Right atrium auricular region (tissue), 2 donors: ENCODE results near the gene WDFY2. TPM values are rescaled to one million over a fixed set of nuclear protein-coding genes. Genes with fewer than 3 reads are reported as not detected.

Source experiments
- DNase-seq: peaks from one replicate; pipeline ENCODE4 v3.0.0-alpha.2; 2019; ENCODE audit warnings: low spot score
- H3K27ac ChIP-seq, 2 donors: fragments of 200-600 bp; sonication (generic); 1 replicate in 1 of 2; 2 replicates in 1 of 2; pipeline ENCODE4 v1.5.1; 2016 to 2019
- H3K27me3 ChIP-seq, 2 donors: fragments of 200-600 bp; sonication (generic); one replicate each; pipeline versions ENCODE4 v1.5.1 to v1.6.0; 2017 to 2019
- H3K36me3 ChIP-seq: fragments of 200-600 bp; sonication (generic); one replicate; pipeline ENCODE4 v1.5.1; 2016
- H3K4me1 ChIP-seq, 2 donors: fragments of 200-600 bp; sonication (generic); one replicate each; pipeline versions ENCODE4 v1.5.1 to v1.6.0; 2017 to 2019
- H3K4me3 ChIP-seq, 2 donors: fragments of 200-600 bp; sonication (generic); 1 replicate in 1 of 2; 2 replicates in 1 of 2; pipeline ENCODE4 v1.5.1; 2017 to 2019; ENCODE audit warnings: mild to moderate bottlenecking in 1 of 2, moderate library complexity in 1 of 2
- H3K9me3 ChIP-seq, 2 donors: fragments of 200-600 bp; sonication (generic); one replicate each; pipeline ENCODE4 v1.5.1; 2019
- microRNA-seq, 2 donors: library from miRNA; unstranded; fragments of <30 nt; microRNA quantifications; one replicate each; pipeline ENCODE4, GENCODE V29; 2016 to 2017; ENCODE audit warnings: borderline number of aligned reads in 2 of 2, borderline replicate concordance in 1 of 2
- total RNA-seq, 2 donors: library from RNA; depleted of rRNA; stranded (reverse); fragments of >200 nt; gene quantifications; one replicate each; pipeline ENCODE4 v1.1.0, GENCODE V29; 2016
- TF ChIP-seq, protein P1 (sequence below), 2 donors: fragments of 200-600 bp; sonication (generic); IDR thresholded peaks; one replicate each; pipeline ENCODE4 v1.5.1; 2019; ENCODE audit warnings: antibody characterized with exemption in 2 of 2

The WDFY2 gene
- total RNA-seq, 2 donors from 2014 or later = 2.3 to 3.8 TPM

- TF ChIP-seq, protein P1, sequence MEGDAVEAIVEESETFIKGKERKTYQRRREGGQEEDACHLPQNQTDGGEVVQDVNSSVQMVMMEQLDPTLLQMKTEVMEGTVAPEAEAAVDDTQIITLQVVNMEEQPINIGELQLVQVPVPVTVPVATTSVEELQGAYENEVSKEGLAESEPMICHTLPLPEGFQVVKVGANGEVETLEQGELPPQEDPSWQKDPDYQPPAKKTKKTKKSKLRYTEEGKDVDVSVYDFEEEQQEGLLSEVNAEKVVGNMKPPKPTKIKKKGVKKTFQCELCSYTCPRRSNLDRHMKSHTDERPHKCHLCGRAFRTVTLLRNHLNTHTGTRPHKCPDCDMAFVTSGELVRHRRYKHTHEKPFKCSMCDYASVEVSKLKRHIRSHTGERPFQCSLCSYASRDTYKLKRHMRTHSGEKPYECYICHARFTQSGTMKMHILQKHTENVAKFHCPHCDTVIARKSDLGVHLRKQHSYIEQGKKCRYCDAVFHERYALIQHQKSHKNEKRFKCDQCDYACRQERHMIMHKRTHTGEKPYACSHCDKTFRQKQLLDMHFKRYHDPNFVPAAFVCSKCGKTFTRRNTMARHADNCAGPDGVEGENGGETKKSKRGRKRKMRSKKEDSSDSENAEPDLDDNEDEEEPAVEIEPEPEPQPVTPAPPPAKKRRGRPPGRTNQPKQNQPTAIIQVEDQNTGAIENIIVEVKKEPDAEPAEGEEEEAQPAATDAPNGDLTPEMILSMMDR (IDR thresholded peaks at IDR 0.05) = no peak
Measured at GRCh38 chr13:51815848-51816247, 231.6 kb downstream of the WDFY2 start.

GRCh38 chr13:51816604-51817249 lies 232.5 kb downstream of the WDFY2 start:
- Histone ChIP-seq H3K9me3 (no peaks in the 10 kb centered on the region), H3K4me3 (no peak overlapping the region), H3K27me3 (no peaks in the 10 kb centered on the region), H3K4me1 (peaks cover 0 to 21% of the 10 kb centered on the region in 2 donors), H3K27ac (no peak overlapping the region), H3K36me3 (no peaks in the 10 kb centered on the region)
- no peak for DNase-seq
- TF ChIP-seq, protein P1 (IDR thresholded peaks at IDR 0.05) = no peak

More at GRCh38 chr13:51815848-51816247, 231.6 kb downstream of the WDFY2 start:
- Histone ChIP-seq H3K27ac (no peak overlapping the region), H3K9me3 (no peaks in the 10 kb centered on the region), H3K4me1 (peaks cover 0 to 19% of the 10 kb centered on the region in 2 donors), H3K27me3 (no peaks in the 10 kb centered on the region), H3K36me3 (no peaks in the 10 kb centered on the region), H3K4me3 (no peak overlapping the region)
- DNase-seq = no peak

Small RNAs within 50 kb of the gene (microRNA-seq; reads per million reads assigned to microRNA genes)
- gene MIR4703 = 0.71 reads per million in 2 donors

Other genes starting within 250 kb of the WDFY2 start
- not detected for gene SERPINE3, start 244.8 kb upstream of the WDFY2 start, total RNA-seq
- 10 to 100 TPM; 18.7 to 27.6 TPM for gene INTS6, start 131.4 kb upstream of the WDFY2 start, total RNA-seq
- 10 to 100 TPM in 1 of 2 donors, 1 to 10 TPM in 1; 9.6 to 10.1 TPM for gene DHRS12, start 219.7 kb downstream of the WDFY2 start, total RNA-seq